Activated naive CD4-positive, alpha-beta T cell treated with anti-CD3 and anti-CD28 coated beads, Interleukin-2, amount 50 U/mL, for 16 hours (primary cell): ENCODE data around the gene CCNY.

Experiments used
- DNase-seq: peaks from one replicate; pipeline ENCODE4 v3.0.0-alpha.2; 2020

The CCNY gene

DNA sequence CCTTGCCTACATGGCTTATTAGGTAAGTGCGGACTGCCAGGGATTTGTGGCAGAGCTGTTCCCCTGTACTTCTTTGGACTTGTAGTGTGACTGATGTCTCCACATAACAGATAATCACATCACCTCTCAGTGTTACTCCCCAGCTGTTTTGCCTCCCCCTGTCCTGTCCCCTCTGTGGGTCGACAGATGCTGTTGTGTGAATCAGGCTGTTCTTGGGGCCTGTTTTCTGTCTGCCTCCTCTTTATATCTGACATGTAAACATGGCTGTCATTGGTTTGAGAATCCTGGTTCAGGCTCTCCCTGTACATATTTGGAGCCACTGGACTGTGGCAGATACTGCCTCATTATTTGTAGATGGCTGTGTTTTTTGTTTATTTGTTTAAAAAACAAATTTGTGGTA lies 22.7 kb downstream of the CCNY start:
- no peak for DNase-seq

DNA sequence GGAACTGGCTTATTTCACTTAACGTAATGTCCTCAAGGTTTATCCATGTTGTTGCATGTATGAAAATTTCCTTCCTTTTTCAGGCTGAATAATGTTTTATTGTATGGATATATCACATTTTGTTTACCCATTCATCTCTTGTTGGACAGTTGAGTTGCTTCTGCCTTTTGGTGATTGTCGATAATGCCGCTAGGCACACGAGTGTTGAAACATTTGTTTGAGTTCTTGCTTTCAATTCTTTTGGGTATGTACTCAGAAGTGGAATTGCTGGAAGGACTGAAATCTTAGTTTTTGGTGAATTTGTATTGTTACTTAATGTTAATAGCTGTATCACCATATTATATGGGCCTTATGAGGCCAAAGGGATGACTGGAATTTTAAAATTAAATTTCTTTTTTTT lies 23.6 kb downstream of the CCNY start:
- DNase-seq = no peak

DNA sequence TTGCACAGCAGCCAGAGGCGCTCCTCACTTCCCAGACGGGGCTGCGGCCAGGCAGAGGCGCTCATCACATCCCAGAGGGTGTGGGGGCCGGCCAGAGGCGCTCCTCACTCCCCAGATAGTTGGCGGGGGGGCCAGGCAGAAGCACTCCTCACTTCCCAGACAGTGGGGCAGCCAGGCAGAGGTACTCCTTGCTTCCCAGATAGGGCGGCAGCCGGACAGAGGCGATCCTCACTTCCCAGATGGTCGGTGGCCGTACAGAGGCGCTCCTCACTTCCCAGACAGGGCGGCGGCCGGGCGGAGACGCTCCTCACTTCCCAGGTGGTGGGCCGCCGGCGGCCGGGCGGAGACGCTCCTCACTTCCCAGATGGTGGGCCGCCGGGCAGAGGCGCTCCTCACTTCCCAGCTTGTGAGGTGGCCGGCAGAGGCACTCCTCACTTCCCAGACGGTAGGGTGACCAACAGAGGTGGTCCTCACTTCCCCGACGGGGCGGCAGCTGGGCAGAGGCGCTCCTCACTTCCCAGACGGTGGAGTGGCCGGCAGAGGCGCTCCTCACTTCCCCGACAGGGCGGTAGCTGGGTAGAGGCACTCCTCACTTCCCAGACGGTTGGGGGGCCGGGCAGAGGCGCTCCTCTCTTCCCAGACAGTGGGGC lies 26.5 kb downstream of the CCNY start:
- DNase-seq = no peak

DNA sequence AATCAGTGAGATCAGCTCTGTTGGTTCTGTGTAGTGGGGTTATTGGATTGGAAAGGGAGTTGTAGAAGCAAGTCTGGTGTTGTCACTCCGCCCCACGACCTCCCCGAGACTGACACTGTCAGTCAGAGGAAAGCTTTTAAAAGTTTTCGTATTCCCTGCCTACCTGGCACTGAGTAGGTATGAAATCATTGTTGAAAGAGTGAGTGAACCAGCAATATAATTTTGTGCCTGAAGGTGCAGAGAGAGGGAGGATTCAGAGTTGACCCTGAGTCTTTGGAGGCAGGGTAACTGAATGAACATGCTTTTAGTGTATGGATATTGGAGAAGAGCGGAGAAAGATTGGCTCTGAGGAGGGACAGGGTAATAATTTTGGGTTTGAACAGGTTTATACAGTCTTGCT lies 27.3 kb downstream of the CCNY start:
- no peak for DNase-seq

DNA sequence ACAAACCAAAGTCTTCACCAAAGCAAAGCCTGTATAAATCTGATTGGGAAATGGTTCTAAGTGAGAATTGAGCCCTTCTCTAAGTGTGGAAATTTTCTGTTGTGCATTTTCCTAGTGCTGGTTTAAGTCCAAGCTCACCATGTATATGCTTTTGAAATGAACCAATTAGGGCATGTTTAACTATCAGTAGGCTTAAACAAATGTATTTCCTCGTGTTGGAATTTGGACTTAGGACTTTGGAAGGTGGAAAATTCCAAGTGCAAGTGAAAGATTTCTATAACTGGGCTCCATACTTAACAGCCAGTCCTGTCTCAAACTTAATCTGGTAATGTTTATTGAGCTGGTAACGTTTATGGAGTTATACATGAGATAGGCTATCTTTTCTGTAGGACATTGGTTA lies 28.5 kb downstream of the CCNY start:
- no peak for DNase-seq

DNA sequence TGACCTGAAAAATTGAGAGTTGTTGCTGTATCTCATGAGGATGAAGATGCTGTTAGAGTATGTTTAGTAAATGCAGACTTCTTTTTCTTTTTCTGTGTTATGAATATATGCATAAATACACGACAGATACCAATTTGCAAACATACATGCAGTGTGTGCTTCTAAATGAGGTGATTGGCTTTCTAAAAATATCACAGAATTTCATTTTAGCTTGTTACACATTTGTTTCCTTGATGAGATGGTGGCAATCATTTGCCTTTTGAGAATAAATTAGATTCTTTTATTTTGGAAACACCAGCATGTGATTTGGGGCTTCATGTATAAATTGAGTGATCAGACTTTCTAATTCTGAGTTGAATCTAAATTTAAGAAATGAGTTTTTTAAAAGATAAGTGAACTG lies 29.7 kb downstream of the CCNY start:
- no peak for DNase-seq

DNA sequence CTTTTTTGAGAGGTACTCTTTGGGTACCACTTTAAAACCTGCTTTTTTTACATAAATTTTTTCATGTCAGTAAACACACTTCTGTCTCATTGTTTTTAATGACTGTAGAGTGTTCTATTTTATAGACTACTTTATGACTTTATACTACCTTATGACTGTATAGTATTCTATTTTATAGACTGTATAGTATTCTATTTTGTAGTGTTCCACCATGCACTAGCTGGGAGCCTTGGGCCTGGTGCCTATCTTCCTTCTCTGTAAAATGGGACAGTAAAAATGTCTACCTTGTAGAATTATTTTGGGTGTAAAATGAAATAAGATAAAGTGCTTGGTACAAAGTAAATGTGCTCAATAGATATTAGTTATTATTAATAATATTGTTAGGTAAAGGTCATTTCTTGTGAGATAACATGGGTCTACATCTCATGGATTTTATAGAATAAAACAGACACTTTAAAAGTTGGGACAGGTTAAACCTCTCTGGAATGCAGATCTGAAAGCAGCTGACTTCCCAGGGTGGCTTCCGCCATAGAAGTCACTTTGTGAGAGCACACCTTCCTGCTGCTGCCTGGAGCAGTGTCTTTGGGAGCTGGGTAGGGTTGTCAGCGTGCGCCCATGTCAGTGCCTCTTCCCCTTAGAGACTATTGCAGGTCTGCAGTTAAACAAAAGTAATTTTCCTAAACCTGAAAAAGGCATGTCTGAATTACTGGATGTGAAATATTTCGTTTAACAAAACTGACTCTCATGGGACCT lies 31.0 kb downstream of the CCNY start:
- DNase-seq = no peak

DNA sequence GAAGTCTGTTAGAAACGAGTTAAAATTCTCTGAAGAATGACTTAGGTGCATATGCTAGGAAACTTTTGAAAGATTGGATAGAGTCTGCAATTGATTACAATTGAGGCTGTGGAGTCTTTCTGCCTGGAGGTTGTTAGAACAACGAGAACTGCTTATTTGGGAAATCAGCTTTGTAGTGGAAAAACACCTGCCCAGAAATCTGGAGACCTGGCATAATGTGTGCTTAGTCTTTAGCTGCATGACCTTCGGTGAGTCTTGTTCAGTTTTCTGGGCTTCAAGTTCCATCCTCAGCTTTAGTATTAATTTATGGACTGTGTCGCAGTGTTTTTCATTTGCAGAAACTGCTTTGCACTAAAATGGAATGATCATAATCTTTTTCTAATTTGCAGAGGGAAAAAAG lies 31.7 kb downstream of the CCNY start:
- no peak for DNase-seq

DNA sequence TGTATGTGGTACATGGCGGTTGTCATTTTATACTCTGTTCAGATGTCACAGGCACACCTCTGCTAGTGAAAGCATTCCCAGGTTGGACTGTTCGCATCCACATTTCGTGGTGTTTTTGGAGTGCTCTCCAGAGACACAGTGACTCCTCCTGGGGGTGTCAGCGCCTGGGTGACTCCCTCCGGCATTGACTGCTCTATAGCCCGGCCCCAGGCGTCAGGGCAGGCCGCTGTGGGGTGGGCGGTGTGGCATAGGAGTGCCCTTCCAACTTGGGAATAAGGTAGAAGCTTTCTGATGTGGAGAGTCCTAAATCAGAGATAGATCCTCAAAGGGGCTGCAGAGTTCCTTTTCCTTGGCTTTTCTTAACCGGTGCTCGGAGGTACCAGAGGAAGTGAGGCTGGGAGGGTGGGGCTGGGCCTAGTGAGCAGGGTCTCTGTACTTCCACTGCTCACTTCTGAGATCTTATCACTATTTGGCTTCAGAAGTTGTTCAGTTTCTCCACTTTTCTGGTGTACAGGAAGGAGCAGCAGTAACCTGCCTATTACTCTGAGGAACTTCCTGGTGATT lies 32.3 kb downstream of the CCNY start:
- no peak for DNase-seq

DNA sequence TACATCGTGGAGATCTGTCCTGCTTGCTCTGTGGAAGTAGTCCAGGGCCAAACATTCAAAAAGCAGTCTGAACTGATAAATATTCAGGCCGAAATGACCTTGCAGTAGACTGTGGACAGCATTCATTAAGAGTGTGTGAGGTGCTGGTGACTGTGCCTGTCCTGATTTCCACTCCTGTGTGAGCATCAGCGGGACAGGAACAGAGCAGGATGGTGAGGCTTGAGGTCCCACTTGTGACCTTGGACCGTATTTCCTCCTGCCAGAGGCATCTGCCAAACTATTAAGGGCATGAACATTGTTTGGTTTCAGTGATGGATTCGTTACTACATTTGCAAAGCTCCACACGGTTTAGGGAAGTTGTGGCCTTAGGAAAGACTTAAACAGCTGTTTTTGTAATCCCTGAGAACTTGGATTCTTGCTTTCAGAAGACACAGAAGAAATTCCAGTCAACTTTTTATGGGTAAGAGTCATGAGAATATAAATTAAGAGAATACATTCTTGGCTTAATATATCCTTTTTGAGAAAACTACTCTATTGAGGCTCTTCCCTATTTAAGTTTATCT lies 32.8 kb downstream of the CCNY start:
- no peak for DNase-seq

DNA sequence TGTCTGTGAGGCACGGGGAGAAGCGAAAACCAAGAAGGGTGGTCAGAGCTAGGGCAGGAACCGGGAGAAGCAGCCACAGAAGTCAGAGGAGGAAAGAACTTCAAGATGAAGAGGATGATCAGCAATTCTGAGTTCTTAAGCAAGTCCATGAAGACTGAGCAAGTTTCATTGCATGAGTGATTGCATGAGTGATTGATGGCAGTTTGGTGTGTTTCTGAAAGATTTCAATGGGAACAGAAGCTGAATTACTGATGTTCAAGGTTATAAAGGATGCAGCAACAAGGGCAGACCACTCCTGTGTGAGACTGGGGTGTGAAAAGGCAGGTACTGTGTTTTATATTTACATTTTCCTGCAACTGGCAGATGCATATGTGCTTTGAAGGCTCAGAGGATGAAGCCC lies 35.4 kb downstream of the CCNY start:
- no peak for DNase-seq

DNA sequence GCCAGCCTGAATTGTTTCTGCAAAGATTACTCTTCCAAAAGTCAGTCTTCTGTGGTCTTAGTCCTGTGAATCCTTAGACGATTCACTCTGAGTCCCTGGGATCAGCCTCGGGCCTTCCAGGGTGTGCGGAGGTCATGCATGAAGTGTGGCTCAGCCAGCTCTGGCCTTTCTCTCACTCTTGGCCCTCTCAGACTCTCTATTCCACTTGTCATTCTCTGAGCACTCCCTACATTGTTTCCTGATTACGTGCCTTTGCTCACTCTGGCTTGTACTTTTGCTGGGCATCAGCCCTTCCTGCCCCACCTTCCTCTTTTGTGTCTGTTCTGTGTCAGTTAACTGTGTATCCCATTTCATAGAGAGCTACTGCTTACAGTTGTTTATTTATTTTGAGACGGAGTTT lies 36.0 kb downstream of the CCNY start:
- no peak for DNase-seq

DNA sequence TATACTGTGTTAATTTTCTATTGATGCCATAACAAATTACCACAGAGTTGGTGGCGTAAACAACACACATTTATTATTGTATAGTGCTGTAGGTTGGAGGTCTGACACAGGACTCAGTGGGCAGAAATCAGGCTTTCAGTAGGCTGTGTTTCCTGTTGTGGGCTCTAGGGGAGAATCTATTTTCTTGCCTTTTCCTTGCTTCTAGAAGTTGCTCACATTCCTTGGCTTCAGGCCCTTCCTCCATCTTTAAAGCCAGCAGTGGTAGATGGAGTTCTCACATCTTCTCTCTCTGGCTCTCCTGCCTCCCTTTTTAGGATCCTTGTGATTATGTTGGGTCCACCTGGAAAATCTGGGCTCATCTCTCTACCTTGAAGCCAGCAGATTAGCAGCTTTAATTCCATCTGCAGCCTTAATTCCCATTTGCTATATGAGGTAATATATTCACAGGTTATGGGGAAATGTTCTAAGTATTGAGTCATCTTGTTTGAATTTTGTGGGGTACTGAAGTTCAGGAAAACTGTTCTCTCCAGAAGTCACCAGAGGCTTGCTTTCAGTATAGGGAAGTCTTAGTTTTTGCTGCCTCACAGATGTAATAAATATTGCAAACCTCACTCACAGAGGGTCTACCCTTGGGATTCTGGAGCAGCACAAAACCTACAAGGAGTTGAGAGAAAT lies 38.9 kb downstream of the CCNY start:
- DNase-seq = no peak

DNA sequence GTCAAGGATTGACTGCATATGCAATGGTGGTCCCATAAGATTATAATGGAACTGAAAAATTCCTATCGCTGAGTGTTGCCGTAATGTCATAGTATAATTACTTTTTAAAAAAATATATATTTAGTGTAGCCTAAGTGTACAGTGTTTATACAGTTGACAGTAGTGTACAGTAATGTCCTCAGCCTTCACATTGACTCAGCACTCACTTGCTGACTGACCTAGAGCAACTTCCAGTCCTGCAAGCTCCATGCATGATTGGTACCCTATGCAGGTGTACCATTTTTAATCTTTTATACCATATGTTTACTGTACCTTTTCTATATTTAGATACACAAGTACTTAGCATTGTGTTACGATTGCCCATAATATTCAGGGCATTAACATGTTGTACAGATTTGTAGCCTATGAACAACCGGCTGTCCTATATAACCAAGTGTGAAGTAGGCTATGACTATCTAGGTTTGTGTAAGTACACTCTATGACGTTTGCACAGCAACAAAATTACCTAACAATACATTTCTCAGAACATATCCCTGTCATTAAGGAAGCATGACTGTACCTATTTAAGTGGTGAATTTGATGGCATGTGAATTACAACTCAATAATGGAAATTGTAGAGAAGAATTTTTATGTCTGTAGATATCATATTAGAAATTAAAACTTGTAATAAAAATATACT lies 40.9 kb downstream of the CCNY start:
- DNase-seq = no peak

DNA sequence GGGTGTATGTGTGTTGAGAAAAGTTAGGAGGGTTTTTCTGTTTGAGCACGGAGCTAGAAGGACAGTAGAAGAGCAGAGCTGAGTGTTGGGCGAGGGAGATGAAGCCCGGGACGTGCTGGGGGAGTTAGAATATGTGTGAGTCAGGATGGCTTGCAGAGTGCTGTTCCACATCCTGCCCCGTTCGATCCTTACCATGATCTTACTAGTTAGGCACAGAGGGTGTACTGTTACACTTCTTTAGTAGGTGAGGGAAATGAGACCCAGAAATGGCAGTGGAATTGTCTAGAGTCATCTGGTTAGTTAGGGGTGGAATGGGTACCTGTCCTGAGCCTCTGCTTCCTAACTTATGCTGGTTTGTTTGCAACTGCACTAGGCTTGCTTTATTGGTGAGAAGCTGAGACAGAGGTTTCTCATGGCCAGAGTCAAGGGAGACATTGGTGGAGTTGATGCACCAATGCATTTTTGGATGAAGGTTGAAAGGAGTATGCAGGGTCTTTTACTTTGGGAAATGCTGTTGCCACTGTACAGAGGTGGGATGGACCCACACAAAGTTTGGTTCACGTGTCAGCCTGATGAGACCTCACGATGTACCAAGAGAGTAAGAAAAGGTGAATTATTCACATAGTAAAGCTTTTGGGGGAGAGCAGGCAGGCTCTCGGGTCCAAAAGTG lies 42.4 kb downstream of the CCNY start:
- no peak for DNase-seq

DNA sequence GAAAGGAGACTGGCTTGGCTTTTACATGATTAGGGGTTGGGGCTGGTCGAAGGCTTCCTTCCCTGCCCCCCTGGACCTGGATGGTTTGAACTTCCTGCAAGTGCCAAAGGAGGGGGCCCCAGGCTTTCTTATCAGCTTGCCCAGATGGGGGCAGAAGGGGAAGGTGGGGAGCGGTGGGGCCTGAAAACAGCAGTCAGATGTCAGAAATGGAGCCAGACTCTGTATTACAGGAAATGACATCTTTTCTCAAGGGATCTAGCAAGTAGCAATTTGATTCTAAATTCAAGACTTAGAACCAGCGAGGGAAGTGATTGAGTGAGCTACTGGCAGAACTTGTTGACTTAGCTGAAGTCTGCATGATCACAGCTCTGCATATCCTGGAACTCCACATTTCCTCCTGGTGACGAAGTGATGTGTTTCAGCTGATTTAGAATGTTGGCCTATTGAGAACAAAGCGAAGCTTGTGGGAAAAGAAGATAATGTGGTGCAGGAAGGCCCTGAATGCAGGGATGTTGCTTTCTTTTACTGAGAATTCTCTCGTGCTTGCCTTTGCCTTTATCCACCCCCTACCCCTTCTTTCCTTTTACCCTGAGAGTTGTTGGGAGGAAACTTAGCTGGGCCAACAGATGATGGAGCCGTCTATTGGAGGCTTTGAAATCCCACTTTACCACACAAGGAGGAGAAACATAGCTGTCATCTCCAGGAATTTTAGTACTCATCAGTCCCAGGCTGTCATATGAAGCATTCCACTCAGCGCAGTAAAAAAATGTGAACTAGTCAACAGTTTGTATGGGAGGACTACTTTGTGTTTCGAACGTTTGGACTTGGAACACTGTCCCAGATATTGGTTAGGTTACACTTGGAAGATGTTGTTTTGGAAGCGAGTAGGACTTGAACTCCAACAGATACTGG lies 43.2 kb downstream of the CCNY start:
- DNase-seq = no peak

DNA sequence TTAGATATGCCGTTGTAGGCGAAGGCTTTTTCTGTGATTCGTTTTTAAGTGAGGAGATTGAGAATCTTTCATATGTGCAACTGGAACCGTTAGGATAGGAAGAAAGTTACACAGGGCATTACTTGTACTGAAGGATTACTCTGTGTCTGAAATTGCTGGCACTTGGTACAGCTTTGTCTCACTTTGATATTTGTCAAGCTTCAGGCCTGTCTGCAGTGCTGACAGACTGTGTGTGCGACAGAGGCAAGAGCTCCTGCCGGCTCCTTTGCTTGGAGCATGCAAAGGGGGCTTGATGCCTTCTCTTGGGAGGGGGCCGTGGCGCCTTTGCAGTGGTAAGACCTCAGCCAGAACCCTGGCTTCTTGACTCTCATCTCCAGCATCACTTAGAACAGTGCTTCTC lies 45.8 kb downstream of the CCNY start:
- DNase-seq = no peak

DNA sequence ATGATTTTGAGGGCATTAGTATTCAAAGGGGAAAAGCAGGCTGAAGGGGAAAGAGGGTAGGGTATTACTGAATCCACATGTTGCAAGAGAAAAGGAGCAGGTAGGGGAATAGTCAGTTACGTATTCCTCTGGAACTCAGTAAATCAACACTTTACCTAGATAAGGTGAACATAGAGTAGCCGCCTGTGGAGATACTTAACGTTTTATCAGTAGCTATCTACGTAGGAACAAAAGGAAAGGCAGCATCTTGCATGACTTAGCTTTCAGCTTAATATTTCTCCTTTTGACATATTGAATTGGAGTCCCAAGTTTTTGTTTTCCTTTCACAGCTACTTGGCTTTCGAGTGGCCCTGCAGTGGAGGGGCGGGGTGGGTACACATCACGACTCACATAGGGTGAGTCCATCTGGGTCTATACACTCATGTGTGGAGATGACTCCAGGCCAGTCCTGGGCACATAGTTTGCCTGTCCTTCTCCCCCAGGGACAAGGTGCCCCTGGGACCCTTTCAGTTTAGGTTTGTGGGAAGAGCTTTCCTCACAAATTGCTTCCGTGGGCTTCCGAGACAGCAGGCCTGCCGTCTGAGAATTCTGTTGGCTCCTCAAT lies 48.1 kb downstream of the CCNY start:
- DNase-seq = no peak

DNA sequence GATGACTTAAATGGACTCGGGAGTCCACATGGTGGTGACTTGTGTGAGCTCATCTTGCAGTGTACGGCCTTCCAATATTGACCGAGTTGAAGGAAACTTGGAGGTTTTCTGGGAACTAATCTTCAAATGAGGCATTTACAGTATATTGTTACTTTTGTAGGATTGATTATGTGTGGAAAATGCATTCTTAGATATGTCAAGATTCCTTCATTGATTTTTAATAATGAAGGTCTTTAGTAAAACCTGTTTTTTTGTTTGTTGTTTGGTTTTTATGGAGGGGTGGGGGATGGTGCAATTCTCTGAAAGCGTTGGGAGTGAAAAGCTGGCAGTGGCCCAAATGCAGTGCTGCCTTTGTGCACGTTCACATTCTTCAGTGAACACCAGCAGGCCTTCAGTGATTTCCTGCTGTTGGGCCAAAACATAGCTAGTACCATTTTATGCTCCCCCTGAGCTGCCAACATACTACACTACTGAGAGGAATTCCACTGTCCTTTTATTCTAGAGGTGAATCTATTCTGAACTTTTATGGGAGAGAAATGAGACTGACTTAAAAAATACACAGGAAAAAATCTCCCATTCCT lies 50.4 kb downstream of the CCNY start:
- no peak for DNase-seq

DNA sequence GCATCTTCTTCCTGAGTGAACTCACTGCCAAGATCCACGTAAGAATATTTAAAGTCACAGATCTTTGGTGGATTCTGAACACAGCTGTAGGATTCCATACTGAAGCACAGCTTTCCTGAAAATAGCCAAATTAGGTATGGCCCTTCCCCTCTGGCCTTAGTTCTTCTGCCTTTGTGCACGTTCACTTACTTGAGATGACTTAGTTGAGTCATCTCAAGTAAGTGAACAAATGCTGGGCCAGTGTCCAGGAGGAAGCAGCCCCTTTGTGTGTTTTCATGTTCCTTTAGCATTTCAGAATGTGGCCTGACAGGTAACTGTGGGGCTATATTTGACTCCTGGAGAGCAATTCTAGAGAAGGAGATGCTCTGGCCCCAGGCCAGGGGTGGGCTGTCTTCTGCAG lies 51.5 kb downstream of the CCNY start:
- no peak for DNase-seq

DNA sequence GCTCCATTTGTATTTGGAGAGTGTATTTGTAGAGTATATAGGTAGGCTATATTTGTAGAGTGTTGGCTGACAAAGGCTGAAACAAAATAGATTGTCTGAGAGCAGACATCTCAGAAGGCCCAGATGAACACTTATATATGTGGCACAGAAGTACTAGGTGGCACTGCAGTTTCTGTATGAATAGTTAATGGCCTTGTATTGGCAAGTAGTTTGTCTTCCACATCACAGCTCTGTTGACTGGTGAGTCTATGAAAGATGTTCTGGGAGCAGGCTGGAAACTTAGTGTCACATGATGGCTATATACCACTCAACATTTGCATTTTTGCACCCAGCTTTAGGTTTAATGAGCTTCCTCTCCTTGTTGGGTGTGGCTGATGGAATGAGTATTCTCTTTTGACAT lies 51.9 kb downstream of the CCNY start:
- no peak for DNase-seq
